A549 (cell line): Measurements from ENCODE around the gene CD8B.
"Not testable (repeated sequence)": the region's sequence is repeated elsewhere in the genome, so short reads cannot be mapped to it uniquely, and the experiment has no call there.

Experiments
- CHD2 ChIP-seq: fragments of 150-350 bp; IDR thresholded peaks from 2 replicates; pipeline ENCODE4 v1.6.1; 2014; ENCODE audit warnings: low read length; ENCODE audit not compliant: partially characterized antibody
- EP300 ChIP-seq, 2 experiments: fragments of >200 bp; sonication (Bioruptor Twin); formaldehyde crosslinking; IDR thresholded peaks; 2 replicates in 1 of 2; 3 replicates in 1 of 2; pipeline ENCODE4 v1.6.1; 2016 to 2017
- NR3C1 ChIP-seq: fragments of >200 bp; sonication (Bioruptor Twin); formaldehyde crosslinking; IDR thresholded peaks from 3 replicates; pipeline ENCODE4 v1.6.1; 2017
- PHF8 ChIP-seq: fragments of 200-600 bp; sonication (generic); IDR thresholded peaks from 2 replicates; pipeline ENCODE4 v1.6.1; 2016; ENCODE audit warnings: low read depth, mild to moderate bottlenecking, antibody characterized with exemption, moderate library complexity, borderline replicate concordance
- RAD21 ChIP-seq, 2 experiments: fragments of >200 bp in 1 of 2; sonication (Bioruptor Twin) in 1 of 2; formaldehyde crosslinking in 1 of 2; IDR thresholded peaks in 1 of 2; conservative IDR thresholded peaks in 1 of 2; 2 replicates in 1 of 2; 3 replicates in 1 of 2; pipeline ENCODE4 v1.6.1; 2012 to 2018; ENCODE audit warnings: inconsistent platforms in 1 of 2
- TF ChIP-seq, protein P1 (sequence below): IDR thresholded peaks from 2 replicates; pipeline ENCODE4 v1.6.1; 2012
- TF ChIP-seq, protein P2 (sequence below): fragments of >200 bp; sonication (Bioruptor Twin); formaldehyde crosslinking; IDR thresholded peaks from 3 replicates; pipeline ENCODE4 v1.5.1; 2016

DNA sequence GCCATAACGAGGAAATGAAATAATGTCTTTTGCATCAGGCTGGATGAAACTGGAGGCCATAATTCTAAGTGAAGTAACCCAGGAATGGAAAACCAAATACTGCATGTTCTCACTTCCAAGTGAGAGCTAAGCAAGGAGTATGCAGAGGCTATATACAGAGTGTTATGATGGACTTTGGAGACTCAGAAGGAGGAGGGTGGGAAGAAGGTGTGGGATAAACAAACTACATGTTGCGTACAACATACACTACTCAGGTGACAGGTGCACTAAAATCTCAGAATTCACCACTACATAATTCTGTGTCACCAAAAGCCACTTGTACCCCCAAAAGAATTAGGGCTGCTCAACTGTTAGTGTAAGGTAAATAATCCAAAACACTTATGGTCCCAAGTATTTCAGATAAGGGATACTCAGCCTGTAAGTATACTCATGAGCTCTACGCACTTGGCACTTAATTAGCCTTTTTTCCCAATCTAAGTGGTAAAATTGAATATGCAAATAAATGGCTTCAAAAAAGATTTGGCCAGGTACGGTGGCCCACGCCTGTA, 20.5 kb upstream of the CD8B start:
- not testable (repeated sequence) for TF ChIP-seq NR3C1; RAD21 (conservative IDR thresholded peaks at IDR 0.05 in 1 of 2, IDR thresholded peaks at IDR 0.05 in 1 of 2); EP300 (IDR thresholded peaks at IDR 0.05); CHD2; PHF8
- TF ChIP-seq, protein P1, sequence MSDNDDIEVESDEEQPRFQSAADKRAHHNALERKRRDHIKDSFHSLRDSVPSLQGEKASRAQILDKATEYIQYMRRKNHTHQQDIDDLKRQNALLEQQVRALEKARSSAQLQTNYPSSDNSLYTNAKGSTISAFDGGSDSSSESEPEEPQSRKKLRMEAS = not testable (repeated sequence)
- TF ChIP-seq, protein P2, sequence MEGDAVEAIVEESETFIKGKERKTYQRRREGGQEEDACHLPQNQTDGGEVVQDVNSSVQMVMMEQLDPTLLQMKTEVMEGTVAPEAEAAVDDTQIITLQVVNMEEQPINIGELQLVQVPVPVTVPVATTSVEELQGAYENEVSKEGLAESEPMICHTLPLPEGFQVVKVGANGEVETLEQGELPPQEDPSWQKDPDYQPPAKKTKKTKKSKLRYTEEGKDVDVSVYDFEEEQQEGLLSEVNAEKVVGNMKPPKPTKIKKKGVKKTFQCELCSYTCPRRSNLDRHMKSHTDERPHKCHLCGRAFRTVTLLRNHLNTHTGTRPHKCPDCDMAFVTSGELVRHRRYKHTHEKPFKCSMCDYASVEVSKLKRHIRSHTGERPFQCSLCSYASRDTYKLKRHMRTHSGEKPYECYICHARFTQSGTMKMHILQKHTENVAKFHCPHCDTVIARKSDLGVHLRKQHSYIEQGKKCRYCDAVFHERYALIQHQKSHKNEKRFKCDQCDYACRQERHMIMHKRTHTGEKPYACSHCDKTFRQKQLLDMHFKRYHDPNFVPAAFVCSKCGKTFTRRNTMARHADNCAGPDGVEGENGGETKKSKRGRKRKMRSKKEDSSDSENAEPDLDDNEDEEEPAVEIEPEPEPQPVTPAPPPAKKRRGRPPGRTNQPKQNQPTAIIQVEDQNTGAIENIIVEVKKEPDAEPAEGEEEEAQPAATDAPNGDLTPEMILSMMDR = not testable (repeated sequence)
